ENCODE results near the gene CAGE1. TPM values are rescaled to one million over a fixed set of nuclear protein-coding genes. Genes with fewer than 3 reads are reported as not detected.

Gene CAGE1
- total and polyA plus RNA-seq, 10 of the 15 experiments (the other 5 are each of a cell fraction or from before 2014, with no cell fraction given): 0.03 to 0.42 (median 0.08) TPM; not detected in 3

DNA sequence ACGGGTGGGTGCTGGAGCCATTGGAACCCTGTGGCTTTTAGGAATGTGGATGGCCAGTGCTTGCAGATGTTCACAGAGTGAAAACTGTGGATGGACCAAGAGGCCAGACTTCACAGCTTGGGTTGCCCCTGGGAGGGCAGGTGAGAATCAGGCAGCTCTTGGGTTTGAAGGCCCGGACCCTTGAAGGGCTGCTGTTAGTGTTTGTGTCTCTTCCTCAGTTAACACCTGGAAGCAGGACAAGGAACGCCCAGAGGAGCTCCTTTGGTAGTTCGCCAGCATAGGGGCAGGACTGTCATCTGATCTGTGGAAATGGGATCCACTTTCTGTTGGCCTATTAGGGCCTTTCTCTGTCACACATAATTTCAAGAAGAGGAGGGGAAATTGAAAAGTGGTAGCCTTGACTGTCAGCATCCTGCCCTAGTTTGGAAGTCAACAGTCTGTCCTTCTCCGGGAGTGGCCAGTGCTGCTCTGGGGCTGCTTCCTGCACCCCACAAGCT lies 43.6 kb upstream of the CAGE1 start:
- ATAC-seq: no peak
- H3K4me2 ChIP-seq (ENCODE audit: control insufficient read depth, insufficient read depth): no peak overlapping the region
- no peak for FAIRE-seq
- in situ Hi-C loops (cut with MboI): no loop called here
- WGBS (ENCODE audit: insufficient coverage, insufficient replicate concordance, low lambda C conversion rate, missing lambda C conversion rate): 78% methylated on average over 5 of the region's 5 CpGs
- POLR2A ChIA-PET: no interaction called here
- TF ChIP-seq SMARCA5 (IDR thresholded peaks at IDR 0.05) (no peak), HDAC2 (IDR thresholded peaks at IDR 0.05) (no peak)
- no peak overlapping the region for H3K27ac ChIP-seq (ENCODE audit: control insufficient read depth, insufficient read depth)
- H3K27me3 ChIP-seq (replicated peaks in 1 of 2; ENCODE audit: control insufficient read depth in 2 of 2, insufficient read depth in 2 of 2, low read length in 1 of 2): no peaks in the 10 kb centered on the region; a peak in 1 of 4 replicates
- no peaks in the 10 kb centered on the region for H3K4me1 ChIP-seq (ENCODE audit: control insufficient read depth, insufficient read depth, low read length)
- intact Hi-C loops (cut with micrococcal nuclease; ENCODE audit: unreplicated experiment): no loop called here
- CTCF ChIA-PET: no interaction called here
- RAD21 ChIA-PET (ENCODE audit: unreplicated experiment): no interaction called here
- H4K20me1 ChIP-seq (ENCODE audit: control insufficient read depth, insufficient read depth): no peaks in the 10 kb centered on the region
- SMC1A ChIA-PET (ENCODE audit: uncharacterized antibody, unreplicated experiment): no interaction called here
- no peak overlapping the region for H3K4me3 ChIP-seq
- H3K9ac ChIP-seq (ENCODE audit: control insufficient read depth, insufficient read depth, low read length): no peak overlapping the region
- H3K79me2 ChIP-seq (ENCODE audit: control insufficient read depth, insufficient read depth, low read length): no peaks in the 10 kb centered on the region
- no peaks in the 10 kb centered on the region for H3K36me3 ChIP-seq (ENCODE audit: control insufficient read depth in 2 of 2, insufficient read depth in 2 of 2, low read length in 1 of 2)
- no peaks in the 10 kb centered on the region for H3K9me3 ChIP-seq (replicated peaks; ENCODE audit: control insufficient read depth, insufficient read depth, low read length)
- no peak overlapping the region for H2AFZ ChIP-seq (ENCODE audit: control insufficient read depth, low read depth, low read length)
- no TSS peak for BruUV-seq (replicated peaks)
- DNase-seq (ENCODE audit: low read depth, low spot score): no peak

DNA sequence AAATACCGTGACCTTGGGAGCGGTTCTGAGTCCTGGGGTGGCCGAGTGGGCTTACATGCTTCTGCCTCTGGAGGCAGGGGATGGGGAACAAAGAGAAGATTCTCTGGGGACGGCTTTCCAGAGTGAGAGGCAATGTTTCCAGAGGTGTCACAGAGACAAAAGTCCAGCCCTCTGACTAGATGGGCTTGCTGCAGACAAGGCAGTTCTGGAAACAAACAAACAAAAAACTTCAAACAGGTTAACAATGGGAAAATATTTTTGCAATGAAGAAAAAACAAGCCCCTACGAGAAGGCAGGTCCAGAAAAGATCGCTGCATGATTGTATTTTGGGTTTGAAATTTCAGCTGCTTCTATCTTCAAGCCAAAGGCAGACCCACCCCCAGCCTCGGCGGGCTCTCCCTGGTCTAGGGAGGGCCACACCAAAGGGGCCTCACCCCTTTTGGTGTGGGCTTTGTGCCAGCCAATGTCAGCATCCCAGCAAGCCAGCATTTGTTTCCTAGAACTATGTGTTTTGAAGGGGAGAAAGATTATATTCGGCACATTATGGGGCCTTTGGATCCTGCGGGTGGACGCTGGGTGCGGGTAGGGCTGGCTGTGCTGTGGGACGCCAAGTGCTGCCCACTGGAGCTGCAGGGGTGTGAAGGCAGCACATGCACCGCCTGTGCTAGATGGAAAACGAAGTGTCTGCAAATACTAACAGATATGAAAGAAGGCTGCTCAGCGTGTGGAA lies 43.0 kb upstream of the CAGE1 start:
- no peak for ATAC-seq
- no peak overlapping the region for H3K27ac ChIP-seq (ENCODE audit: control insufficient read depth, insufficient read depth)
- no peaks in the 10 kb centered on the region; a peak in 1 of 4 replicates for H3K27me3 ChIP-seq (replicated peaks in 1 of 2; ENCODE audit: control insufficient read depth in 2 of 2, insufficient read depth in 2 of 2, low read length in 1 of 2)
- SMC1A ChIA-PET (ENCODE audit: uncharacterized antibody, unreplicated experiment): no interaction called here
- RAD21 ChIA-PET (ENCODE audit: unreplicated experiment): no interaction called here
- no peaks in the 10 kb centered on the region for H3K79me2 ChIP-seq (ENCODE audit: control insufficient read depth, insufficient read depth, low read length)
- no peaks in the 10 kb centered on the region for H3K4me1 ChIP-seq (ENCODE audit: control insufficient read depth, insufficient read depth, low read length)
- POLR2A ChIA-PET: no interaction called here
- no peak for DNase-seq (ENCODE audit: low read depth, low spot score)
- no peaks in the 10 kb centered on the region for H3K36me3 ChIP-seq (ENCODE audit: control insufficient read depth in 2 of 2, insufficient read depth in 2 of 2, low read length in 1 of 2)
- H3K4me2 ChIP-seq (ENCODE audit: control insufficient read depth, insufficient read depth): no peak overlapping the region
- H3K9me3 ChIP-seq (replicated peaks; ENCODE audit: control insufficient read depth, insufficient read depth, low read length): no peaks in the 10 kb centered on the region
- BruUV-seq (replicated peaks): no TSS peak
- intact Hi-C loops (cut with micrococcal nuclease; ENCODE audit: unreplicated experiment) (no loop called here), in situ Hi-C loops (cut with MboI) (no loop called here)
- FAIRE-seq: no peak
- no peak overlapping the region for H3K4me3 ChIP-seq
- CTCF ChIA-PET: no interaction called here
- no peaks in the 10 kb centered on the region for H4K20me1 ChIP-seq (ENCODE audit: control insufficient read depth, insufficient read depth)
- WGBS (ENCODE audit: insufficient coverage, insufficient replicate concordance, low lambda C conversion rate, missing lambda C conversion rate): 46% methylated on average over 16 of the region's 16 CpGs
- H2AFZ ChIP-seq (ENCODE audit: control insufficient read depth, low read depth, low read length): no peak overlapping the region
- no peak overlapping the region for H3K9ac ChIP-seq (ENCODE audit: control insufficient read depth, insufficient read depth, low read length)
- TF ChIP-seq, protein P1, sequence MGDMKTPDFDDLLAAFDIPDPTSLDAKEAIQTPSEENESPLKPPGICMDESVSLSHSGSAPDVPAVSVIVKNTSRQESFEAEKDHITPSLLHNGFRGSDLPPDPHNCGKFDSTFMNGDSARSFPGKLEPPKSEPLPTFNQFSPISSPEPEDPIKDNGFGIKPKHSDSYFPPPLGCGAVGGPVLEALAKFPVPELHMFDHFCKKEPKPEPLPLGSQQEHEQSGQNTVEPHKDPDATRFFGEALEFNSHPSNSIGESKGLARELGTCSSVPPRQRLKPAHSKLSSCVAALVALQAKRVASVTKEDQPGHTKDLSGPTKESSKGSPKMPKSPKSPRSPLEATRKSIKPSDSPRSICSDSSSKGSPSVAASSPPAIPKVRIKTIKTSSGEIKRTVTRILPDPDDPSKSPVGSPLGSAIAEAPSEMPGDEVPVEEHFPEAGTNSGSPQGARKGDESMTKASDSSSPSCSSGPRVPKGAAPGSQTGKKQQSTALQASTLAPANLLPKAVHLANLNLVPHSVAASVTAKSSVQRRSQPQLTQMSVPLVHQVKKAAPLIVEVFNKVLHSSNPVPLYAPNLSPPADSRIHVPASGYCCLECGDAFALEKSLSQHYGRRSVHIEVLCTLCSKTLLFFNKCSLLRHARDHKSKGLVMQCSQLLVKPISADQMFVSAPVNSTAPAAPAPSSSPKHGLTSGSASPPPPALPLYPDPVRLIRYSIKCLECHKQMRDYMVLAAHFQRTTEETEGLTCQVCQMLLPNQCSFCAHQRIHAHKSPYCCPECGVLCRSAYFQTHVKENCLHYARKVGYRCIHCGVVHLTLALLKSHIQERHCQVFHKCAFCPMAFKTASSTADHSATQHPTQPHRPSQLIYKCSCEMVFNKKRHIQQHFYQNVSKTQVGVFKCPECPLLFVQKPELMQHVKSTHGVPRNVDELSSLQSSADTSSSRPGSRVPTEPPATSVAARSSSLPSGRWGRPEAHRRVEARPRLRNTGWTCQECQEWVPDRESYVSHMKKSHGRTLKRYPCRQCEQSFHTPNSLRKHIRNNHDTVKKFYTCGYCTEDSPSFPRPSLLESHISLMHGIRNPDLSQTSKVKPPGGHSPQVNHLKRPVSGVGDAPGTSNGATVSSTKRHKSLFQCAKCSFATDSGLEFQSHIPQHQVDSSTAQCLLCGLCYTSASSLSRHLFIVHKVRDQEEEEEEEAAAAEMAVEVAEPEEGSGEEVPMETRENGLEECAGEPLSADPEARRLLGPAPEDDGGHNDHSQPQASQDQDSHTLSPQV (IDR thresholded peaks at IDR 0.05): no peak
- TF ChIP-seq, protein P2, sequence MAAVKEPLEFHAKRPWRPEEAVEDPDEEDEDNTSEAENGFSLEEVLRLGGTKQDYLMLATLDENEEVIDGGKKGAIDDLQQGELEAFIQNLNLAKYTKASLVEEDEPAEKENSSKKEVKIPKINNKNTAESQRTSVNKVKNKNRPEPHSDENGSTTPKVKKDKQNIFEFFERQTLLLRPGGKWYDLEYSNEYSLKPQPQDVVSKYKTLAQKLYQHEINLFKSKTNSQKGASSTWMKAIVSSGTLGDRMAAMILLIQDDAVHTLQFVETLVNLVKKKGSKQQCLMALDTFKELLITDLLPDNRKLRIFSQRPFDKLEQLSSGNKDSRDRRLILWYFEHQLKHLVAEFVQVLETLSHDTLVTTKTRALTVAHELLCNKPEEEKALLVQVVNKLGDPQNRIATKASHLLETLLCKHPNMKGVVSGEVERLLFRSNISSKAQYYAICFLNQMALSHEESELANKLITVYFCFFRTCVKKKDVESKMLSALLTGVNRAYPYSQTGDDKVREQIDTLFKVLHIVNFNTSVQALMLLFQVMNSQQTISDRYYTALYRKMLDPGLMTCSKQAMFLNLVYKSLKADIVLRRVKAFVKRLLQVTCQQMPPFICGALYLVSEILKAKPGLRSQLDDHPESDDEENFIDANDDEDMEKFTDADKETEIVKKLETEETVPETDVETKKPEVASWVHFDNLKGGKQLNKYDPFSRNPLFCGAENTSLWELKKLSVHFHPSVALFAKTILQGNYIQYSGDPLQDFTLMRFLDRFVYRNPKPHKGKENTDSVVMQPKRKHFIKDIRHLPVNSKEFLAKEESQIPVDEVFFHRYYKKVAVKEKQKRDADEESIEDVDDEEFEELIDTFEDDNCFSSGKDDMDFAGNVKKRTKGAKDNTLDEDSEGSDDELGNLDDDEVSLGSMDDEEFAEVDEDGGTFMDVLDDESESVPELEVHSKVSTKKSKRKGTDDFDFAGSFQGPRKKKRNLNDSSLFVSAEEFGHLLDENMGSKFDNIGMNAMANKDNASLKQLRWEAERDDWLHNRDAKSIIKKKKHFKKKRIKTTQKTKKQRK (IDR thresholded peaks at IDR 0.05; ENCODE audit: low read depth, low read length): no peak
- no peak for TF ChIP-seq CHD2 (IDR thresholded peaks at IDR 0.05; ENCODE audit: borderline replicate concordance, low read depth, low read length)
- TF ChIP-seq NRF1 (conservative IDR thresholded peaks at IDR 0.05; ENCODE audit: low read depth, low read length): no peak
- no peak for TF ChIP-seq ZNF207 (IDR thresholded peaks at IDR 0.05; ENCODE audit: borderline replicate concordance)

Measured in GM12878 (cell line).